IgD-negative memory B cell (primary cell): ENCODE measurements around the gene CYP4F11. TPM values are rescaled to one million over a fixed set of nuclear protein-coding genes. Genes with fewer than 3 reads are reported as not detected.
"Not testable (repeated sequence)": the region's sequence is repeated elsewhere in the genome, so short reads cannot be mapped to it uniquely, and the experiment has no call there.

Source experiments
- H3K27ac Mint-ChIP-seq, 3 donors: one replicate each; pipeline ENCODE4 v1.8.0; 2020 to 2022; ENCODE audit warnings: mild to moderate bottlenecking in 3 of 3, mixed read lengths in 3 of 3, moderate library complexity in 1 of 3
- H3K27me3 Mint-ChIP-seq: one replicate; pipeline ENCODE4 v1.8.0; 2021; ENCODE audit warnings: mixed read lengths
- H3K36me3 Mint-ChIP-seq: one replicate; pipeline ENCODE4 v1.8.0; 2020; ENCODE audit warnings: mild to moderate bottlenecking, mixed read lengths
- H3K4me1 Mint-ChIP-seq, 3 donors: one replicate each; pipeline ENCODE4 v1.8.0; 2020 to 2022; ENCODE audit warnings: mixed read lengths in 3 of 3, mild to moderate bottlenecking in 1 of 3
- H3K4me3 Mint-ChIP-seq, 4 donors: one replicate each; pipeline ENCODE4 v1.8.0; 2020 to 2022; ENCODE audit warnings: mild to moderate bottlenecking in 4 of 4, mixed read lengths in 4 of 4, moderate library complexity in 3 of 4
- H3K9me3 Mint-ChIP-seq, 3 donors: one replicate each; pipeline ENCODE4 v1.8.0; 2020 to 2021; ENCODE audit warnings: mixed read lengths in 3 of 3, mild to moderate bottlenecking in 1 of 3
- polyA plus RNA-seq: library from polyadenylated mRNA; unstranded; fragments of 300-500 nt; fragmentation: Illumina TruSeq; gene quantifications from one replicate; pipeline ENCODE4 v1.2.3, GENCODE V29; 2021

Gene CYP4F11
- polyA plus RNA-seq, 1 donor from 2014 or later: not detected

- Mint-ChIP-seq H3K27ac (no peak overlapping the region), H3K36me3 (no peaks in the 10 kb centered on the region), H3K9me3 (peaks cover 0 to 9% (median 0%) of the 10 kb centered on the region in 3 donors), H3K4me3 (no peak overlapping the region), H3K4me1 (peaks cover 0 to 2% (median 0%) of the 10 kb centered on the region in 3 donors), H3K27me3 (peaks cover 13% of the 10 kb centered on the region)
Observed at GRCh38 chr19:15937771-15938170, 3.4 kb upstream of the CYP4F11 start.

DNA sequence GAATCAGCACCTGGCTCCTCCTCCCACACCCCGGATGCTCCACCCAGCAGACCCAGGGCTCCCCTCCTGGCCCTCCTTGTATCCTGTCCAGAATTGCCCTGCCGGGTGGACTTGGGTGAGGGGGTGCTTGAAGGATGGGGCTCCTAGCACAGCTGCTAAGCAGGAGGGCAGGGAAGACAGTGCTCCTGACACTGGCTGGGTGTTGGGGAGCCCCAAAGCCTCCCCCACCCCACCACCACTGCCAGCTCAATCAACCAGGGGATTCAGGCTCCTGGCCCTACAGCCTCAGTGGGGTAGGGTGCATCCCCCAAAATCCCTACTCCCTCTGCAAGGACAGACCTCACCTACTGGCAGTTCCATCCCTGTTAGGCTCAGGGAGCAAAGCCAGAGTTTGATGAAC, 2.6 kb upstream of the CYP4F11 start:
- peaks cover 0 to 9% (median 0%) of the 10 kb centered on the region in 3 donors for H3K9me3 Mint-ChIP-seq
- no peak overlapping the region for H3K4me3 Mint-ChIP-seq
- peaks cover 10% of the 10 kb centered on the region for H3K27me3 Mint-ChIP-seq
- no peak overlapping the region for H3K27ac Mint-ChIP-seq
- peaks cover 0 to 2% (median 0%) of the 10 kb centered on the region in 3 donors for H3K4me1 Mint-ChIP-seq
- no peaks in the 10 kb centered on the region for H3K36me3 Mint-ChIP-seq

DNA sequence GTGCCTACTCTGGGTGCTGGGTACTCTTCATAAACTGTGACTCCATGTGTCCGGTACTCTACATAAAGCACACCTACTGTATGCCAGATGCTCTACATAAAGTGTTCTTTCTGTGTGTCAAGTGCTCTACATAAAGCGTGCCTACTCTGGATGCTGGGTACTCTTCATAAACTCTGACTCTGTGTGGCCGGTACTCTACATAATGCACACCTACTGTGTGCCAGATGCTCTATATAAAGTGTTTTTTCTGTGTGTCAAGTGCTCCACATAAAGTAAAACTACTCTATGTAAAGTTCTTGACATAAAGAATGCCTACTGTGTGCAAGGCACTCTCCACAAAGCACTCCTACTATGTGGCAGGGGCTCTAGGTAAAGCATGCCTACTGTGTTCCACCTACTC, 1.8 kb upstream of the CYP4F11 start:
- H3K27ac Mint-ChIP-seq: peak overlapping the region in 1 of 3 donors; percentile 14
- no peaks in the 10 kb centered on the region for H3K36me3 Mint-ChIP-seq
- no peak overlapping the region for H3K4me3 Mint-ChIP-seq
- H3K9me3 Mint-ChIP-seq: peaks cover 0 to 9% (median 0%) of the 10 kb centered on the region in 3 donors
- H3K4me1 Mint-ChIP-seq: peaks cover 0 to 2% (median 0%) of the 10 kb centered on the region in 3 donors
- H3K27me3 Mint-ChIP-seq: peaks cover 12% of the 10 kb centered on the region

DNA sequence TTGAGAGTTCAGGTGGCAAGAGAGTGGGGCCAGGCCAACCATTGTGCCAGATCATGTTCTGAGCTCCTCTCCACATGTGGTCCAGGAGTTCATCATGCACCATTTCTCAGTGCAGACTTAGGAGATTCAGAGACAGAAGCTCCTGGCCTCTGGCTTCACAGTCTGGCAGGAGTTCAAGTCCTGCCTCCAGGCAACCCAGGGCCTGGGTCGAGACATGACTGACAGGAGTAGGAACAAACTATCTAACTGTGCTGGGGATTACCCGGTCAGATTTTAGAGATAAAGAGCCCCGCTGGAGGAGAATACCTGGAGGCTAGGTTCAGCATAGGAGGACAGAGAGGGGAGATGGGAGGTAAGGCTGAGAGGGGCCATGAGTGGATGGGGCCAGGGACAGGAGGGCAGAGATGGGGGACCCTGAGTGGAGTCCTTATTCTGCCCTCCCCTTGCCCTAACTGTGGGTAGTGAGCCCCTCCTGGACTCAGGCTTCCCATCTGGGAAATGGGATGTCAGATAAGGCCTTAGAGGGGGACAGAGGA, 906 bp upstream of the CYP4F11 start:
- Mint-ChIP-seq H3K9me3 (peaks cover 0 to 9% (median 0%) of the 10 kb centered on the region in 3 donors), H3K4me1 (peaks cover 0 to under 1% (median 0%) of the 10 kb centered on the region in 3 donors), H3K27me3 (peaks cover 16% of the 10 kb centered on the region), H3K36me3 (no peaks in the 10 kb centered on the region), H3K27ac (no peak overlapping the region), H3K4me3 (peak overlapping the region in 1 of 4 donors; percentile 28)

DNA sequence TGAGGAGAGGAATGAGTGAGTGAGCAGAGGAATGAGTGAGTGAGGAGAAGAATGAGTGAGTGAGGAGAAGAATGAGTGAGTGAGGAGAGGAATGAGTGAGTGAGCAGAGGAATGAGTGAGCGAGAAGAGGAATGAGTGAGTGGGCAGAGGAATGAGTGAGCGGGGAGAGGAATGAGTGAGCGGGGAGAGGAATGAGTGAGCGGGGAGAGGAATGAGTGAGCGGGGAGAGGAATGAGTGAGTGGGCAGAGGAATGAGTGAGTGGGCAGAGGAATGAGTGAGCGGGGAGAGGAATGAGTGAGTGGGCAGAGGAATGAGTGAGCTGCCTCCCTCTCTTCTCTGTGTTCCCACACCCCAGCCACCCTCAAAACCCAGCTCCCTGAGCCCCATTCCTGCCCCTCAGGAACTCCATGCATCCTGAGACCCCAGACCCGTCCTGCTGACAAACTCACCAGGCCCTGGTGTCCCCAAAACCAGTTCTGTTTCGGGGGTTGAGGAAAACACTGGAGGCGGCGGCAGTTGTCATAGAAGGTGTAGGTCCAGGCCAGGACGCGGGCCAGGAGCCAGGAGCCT, 483 bp downstream of the CYP4F11 start:
- Mint-ChIP-seq H3K27me3 (peaks cover 25% of the 10 kb centered on the region), H3K27ac (peak overlapping the region in 1 of 3 donors; percentile 57)
- H3K4me1 Mint-ChIP-seq, H3K9me3 Mint-ChIP-seq, H3K4me3 Mint-ChIP-seq, H3K36me3 Mint-ChIP-seq: not testable (repeated sequence)

DNA sequence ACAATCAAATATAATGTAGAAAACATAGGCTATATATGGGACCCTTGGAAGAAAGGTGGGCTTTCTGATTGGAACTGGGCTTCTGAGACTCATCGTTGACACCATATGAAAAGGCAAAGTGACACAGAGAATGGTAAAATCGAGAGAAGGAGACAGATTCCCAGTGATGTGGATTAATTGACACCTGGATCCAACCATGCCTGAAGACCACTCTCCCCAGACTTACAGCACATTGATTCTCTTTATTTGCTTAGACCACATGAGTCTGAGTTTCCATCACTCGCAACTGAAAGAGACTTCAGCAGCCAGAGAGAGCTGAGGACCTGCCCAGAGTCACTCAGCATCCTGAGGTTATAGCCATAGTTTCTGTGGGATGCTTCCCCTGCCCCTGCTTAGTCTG, 6.0 kb downstream of the CYP4F11 start:
- Mint-ChIP-seq H3K27ac (no peak overlapping the region), H3K36me3 (no peaks in the 10 kb centered on the region), H3K27me3 (peaks cover 45% of the 10 kb centered on the region), H3K9me3 (peaks cover 0 to 3% (median 0%) of the 10 kb centered on the region in 3 donors), H3K4me3 (no peak overlapping the region), H3K4me1 (no peaks in the 10 kb centered on the region)

- Mint-ChIP-seq H3K36me3 (no peaks in the 10 kb centered on the region), H3K4me1 (no peaks in the 10 kb centered on the region), H3K27me3 (peaks cover 49% of the 10 kb centered on the region), H3K9me3 (peaks cover 0 to 3% (median 0%) of the 10 kb centered on the region in 3 donors), H3K4me3 (peak overlapping the region in 1 of 4 donors; percentile 14), H3K27ac (no peak overlapping the region)
Observed at GRCh38 chr19:15926484-15926883, 7.8 kb downstream of the CYP4F11 start.

DNA sequence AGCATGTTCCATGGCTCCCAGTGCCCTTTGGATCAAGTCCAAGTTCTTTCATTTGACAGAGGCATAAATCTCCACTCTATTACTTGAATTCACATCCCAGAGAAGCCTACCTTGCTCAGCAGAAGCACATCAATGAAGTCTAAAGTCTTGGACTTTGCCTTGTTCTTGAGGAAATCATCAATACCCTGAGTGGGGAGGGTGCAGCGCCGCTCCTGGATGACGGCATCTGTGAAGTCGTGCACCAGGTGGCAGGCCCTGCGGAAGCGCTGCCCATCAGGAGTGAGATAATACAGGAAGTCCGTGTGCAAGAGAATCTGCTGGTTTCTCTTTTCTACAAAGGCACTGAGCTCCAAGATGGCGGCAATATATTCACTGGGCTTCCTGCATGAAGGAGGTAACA, 10.6 kb downstream of the CYP4F11 start:
- Mint-ChIP-seq H3K4me1 (no peaks in the 10 kb centered on the region), H3K4me3 (no peak overlapping the region), H3K27me3 (peaks cover 38% of the 10 kb centered on the region), H3K27ac (no peak overlapping the region), H3K9me3 (peaks cover 0 to 3% (median 0%) of the 10 kb centered on the region in 3 donors), H3K36me3 (no peaks in the 10 kb centered on the region)

DNA sequence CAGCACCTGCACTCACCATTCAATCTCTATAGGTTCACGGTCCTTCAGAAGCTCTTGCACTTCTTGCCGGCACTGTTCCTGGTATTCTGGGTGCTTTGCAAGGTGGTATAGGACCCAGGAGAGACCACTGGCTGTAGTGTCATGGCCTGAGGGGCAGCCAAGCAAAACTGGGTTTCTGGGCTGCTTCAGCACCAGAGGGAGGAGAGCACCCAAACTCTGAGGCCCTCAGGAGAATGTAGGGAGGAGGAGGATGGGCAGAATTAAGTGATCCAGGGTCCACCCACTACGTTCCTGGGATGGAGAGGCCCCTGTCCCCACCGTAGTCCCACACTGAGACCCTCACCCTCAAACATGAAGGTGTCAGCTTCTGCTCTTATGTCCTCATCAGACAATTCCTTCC, 12.3 kb downstream of the CYP4F11 start:
- H3K27me3 Mint-ChIP-seq: peaks cover 26% of the 10 kb centered on the region
- H3K4me1 Mint-ChIP-seq: no peaks in the 10 kb centered on the region
- peaks cover 0 to 5% (median 0%) of the 10 kb centered on the region in 3 donors for H3K9me3 Mint-ChIP-seq
- H3K4me3 Mint-ChIP-seq: no peak overlapping the region
- no peak overlapping the region for H3K27ac Mint-ChIP-seq
- H3K36me3 Mint-ChIP-seq: no peaks in the 10 kb centered on the region

- peaks cover 3 to 14% (median 13%) of the 10 kb centered on the region in 3 donors for H3K9me3 Mint-ChIP-seq
- no peaks in the 10 kb centered on the region for H3K4me1 Mint-ChIP-seq
- H3K27ac Mint-ChIP-seq: no peak overlapping the region
- H3K4me3 Mint-ChIP-seq: no peak overlapping the region
- peaks cover 28% of the 10 kb centered on the region for H3K27me3 Mint-ChIP-seq
- H3K36me3 Mint-ChIP-seq: no peaks in the 10 kb centered on the region
Observed at GRCh38 chr19:15919243-15919642, 15.1 kb downstream of the CYP4F11 start.

DNA sequence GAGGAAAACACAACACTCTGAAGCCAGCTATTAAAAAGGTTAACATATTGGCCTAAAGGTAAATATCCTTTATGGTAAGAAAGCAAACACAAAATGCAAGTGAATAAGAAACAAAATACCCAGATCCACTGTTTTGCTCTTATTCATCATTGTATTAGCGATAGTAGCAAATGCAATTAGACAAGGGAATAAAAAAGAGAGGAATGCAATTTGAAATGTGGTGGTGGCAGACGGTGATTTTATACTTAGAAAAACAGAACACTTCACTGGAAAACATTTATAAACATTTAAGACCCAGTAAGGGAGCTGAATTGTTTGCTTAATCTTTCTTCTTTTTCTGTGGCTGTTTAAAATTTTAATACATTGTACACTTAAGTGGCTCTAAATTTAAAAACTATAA, 19.2 kb downstream of the CYP4F11 start:
- Mint-ChIP-seq H3K27ac (no peak overlapping the region), H3K4me1 (no peaks in the 10 kb centered on the region), H3K36me3 (no peaks in the 10 kb centered on the region), H3K4me3 (no peak overlapping the region), H3K27me3 (peaks cover 29% of the 10 kb centered on the region), H3K9me3 (peaks cover 3 to 14% (median 12%) of the 10 kb centered on the region in 3 donors)

GRCh38 chr19:15913830-15914229, 20.5 kb downstream of the CYP4F11 start:
- Mint-ChIP-seq H3K9me3 (peaks cover 3 to 14% (median 12%) of the 10 kb centered on the region in 3 donors), H3K4me1 (no peaks in the 10 kb centered on the region), H3K27me3 (peaks cover 30% of the 10 kb centered on the region), H3K4me3 (no peak overlapping the region), H3K36me3 (no peaks in the 10 kb centered on the region), H3K27ac (no peak overlapping the region)

DNA sequence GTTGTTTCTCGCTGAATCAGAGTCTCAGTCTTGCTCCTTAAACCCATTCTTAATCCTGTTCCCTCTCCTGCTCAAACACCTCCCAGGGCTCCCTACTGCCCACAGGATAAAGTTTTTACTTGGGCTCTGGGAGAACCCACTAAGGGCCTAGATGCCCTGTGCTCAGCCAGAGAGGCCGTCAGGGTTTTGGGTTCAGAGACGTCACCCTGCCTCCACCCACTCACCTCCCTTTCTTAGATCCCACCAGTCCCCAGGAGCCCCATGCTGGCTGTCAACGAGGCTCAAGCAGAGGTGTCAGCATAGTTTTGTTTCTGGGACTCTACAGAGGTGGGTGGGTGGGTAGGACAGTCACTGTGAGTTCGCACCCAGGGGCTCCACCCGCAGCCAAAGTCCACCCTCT, 20.9 kb downstream of the CYP4F11 start:
- no peaks in the 10 kb centered on the region for H3K4me1 Mint-ChIP-seq
- H3K27me3 Mint-ChIP-seq: peaks cover 30% of the 10 kb centered on the region
- H3K4me3 Mint-ChIP-seq: no peak overlapping the region

DNA sequence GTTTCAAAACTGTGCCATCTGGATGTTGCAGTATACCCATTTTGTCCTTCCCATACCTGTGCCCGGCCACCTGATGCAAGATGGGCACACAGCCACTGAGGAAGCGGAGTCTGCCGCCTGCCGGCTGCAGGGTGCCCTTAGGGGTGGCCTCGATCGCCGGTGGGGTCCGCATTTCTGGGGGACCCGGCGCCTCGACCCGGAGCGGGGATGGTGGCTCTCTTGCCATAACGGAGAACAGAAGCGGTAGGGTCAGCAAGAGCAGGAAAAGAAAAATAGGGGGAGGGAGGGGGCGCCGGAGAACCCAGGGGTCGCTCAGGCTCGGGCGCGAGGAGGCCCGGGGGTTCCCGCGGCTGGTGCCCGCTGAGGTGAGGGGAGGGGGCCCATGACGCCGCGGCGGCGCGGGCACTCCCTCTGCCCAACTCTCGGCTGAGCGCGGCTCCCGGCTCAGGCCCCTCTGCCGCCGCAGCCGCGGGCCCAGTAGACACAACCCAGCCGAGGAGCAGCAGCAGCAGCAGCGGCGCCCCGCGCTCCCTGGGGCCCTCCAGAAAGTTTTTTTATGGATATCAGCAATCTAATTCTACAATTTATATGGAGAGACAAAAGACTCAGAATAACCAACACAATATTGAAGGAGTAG, 22.6 kb downstream of the CYP4F11 start:
- no peaks in the 10 kb centered on the region for H3K36me3 Mint-ChIP-seq
- no peaks in the 10 kb centered on the region for H3K4me1 Mint-ChIP-seq
- no peak overlapping the region for H3K4me3 Mint-ChIP-seq
- H3K9me3 Mint-ChIP-seq: peaks cover 5 to 14% (median 10%) of the 10 kb centered on the region in 3 donors
- peaks cover 32% of the 10 kb centered on the region for H3K27me3 Mint-ChIP-seq
- no peak overlapping the region for H3K27ac Mint-ChIP-seq

More for the DNA sequence above, 20.9 kb downstream of the CYP4F11 start:
- no peaks in the 10 kb centered on the region for H3K36me3 Mint-ChIP-seq
- no peak overlapping the region for H3K27ac Mint-ChIP-seq
- peaks cover 3 to 14% (median 12%) of the 10 kb centered on the region in 3 donors for H3K9me3 Mint-ChIP-seq

GRCh38 chr19:15905026-15905425, 29.3 kb downstream of the CYP4F11 start:
- H3K4me3 Mint-ChIP-seq: no peak overlapping the region
- no peaks in the 10 kb centered on the region for H3K36me3 Mint-ChIP-seq
- peaks cover 28% of the 10 kb centered on the region for H3K27me3 Mint-ChIP-seq
- peaks cover 0 to 2% (median 2%) of the 10 kb centered on the region in 3 donors for H3K4me1 Mint-ChIP-seq
- H3K9me3 Mint-ChIP-seq: peaks cover 2 to 12% (median 4%) of the 10 kb centered on the region in 3 donors
- H3K27ac Mint-ChIP-seq: no peak overlapping the region
